ENCODE measurements around the gene ZDHHC14.
"Not testable (repeated sequence)": the region's sequence is repeated elsewhere in the genome, so short reads cannot be mapped to it uniquely, and the experiment has no call there.

Gene ZDHHC14

GRCh38 chr6:157688275-157688959, 307.4 kb downstream of the ZDHHC14 start:
- Histone ChIP-seq H3K9me3 (no peaks in the 10 kb centered on the region), H3K4me3 (no peak overlapping the region), H3K4me1 (peaks cover 0 to 2% (median 0%) of the 10 kb centered on the region in 4 donors), H3K27me3 (no peaks in the 10 kb centered on the region), H3K27ac (no peak overlapping the region), H3K36me3 (no peaks in the 10 kb centered on the region)
- intact Hi-C loops (cut with DNase I; ENCODE audit: low total_unique reads): no loop called here
- no peak for TF ChIP-seq CTCF (IDR thresholded peaks at IDR 0.05)
- no peak for DNase-seq

DNA sequence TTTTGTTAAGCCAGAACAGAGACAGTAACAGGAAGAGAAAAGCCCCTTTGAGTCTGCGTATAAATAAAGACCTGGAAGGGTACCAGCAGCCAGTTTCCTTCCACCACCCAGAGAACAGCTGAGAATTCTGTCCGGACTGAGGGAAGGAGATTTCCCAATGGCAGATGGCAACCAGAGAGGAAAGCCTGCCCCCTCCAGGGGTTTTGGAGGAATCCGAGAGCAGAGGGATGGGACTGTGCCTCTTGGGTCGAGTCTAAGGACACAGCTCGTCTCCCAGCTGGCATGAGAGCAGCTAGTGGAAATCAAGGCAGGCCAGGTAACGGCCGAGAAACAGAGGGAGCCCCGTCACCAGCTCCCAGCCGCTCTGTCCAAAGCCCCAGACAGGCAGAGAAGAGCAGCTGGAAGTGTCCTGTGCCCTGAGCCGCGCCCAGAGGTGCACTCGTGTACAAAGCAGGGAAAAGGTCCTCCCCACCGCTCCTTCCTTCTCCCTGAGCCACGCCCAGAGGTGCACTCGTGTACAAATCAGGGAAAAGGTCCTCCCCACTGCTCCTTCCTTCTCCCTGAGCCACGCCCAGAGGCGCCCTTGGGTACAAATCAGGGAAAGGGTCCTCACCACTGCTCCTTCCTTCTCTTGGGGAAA, 308.1 kb downstream of the ZDHHC14 start:
- intact Hi-C loops (cut with DNase I; ENCODE audit: low total_unique reads): no loop called here
- DNase-seq: no peak
- H3K4me3 ChIP-seq: no peak overlapping the region

DNA sequence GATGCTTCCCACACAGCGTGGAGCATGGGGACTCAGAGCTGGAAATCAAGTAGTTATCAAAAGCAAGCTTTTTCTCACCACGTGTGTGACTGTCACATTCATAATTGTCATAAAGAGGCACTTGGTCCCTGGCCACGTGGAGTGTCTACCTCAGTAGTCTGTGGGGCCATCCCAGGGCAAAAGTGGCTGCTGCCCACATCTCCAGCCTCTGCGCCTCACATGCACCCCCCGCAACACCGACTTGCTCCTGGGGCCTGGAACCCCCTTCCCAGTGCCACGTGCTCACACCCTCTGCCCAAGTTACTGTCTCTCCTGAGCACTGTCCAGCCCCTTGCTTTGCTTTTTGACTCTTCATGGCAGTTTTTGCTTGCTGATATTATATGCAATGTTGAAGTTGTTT, 308.9 kb downstream of the ZDHHC14 start:
- intact Hi-C loops (cut with DNase I; ENCODE audit: low total_unique reads): no loop called here
- no peak for TF ChIP-seq CTCF (IDR thresholded peaks at IDR 0.05)
- Histone ChIP-seq H3K4me3 (no peak overlapping the region), H3K36me3 (no peaks in the 10 kb centered on the region), H3K27me3 (no peaks in the 10 kb centered on the region), H3K4me1 (peaks cover 0 to 16% (median 8%) of the 10 kb centered on the region in 4 donors), H3K27ac (no peak overlapping the region), H3K9me3 (no peaks in the 10 kb centered on the region)
- no peak for DNase-seq

More for the DNA sequence above, 308.1 kb downstream of the ZDHHC14 start:
- Histone ChIP-seq H3K27me3 (no peaks in the 10 kb centered on the region), H3K36me3 (no peaks in the 10 kb centered on the region), H3K9me3 (no peaks in the 10 kb centered on the region), H3K27ac (no peak overlapping the region), H3K4me1 (peaks cover 0 to 8% (median 3%) of the 10 kb centered on the region in 4 donors)
- no peak for TF ChIP-seq CTCF (IDR thresholded peaks at IDR 0.05)

- intact Hi-C loops (cut with DNase I; ENCODE audit: low total_unique reads): no loop called here
- Histone ChIP-seq H3K4me3 (no peak overlapping the region), H3K4me1 (peaks cover 0 to 17% (median 8%) of the 10 kb centered on the region in 4 donors), H3K27me3 (no peaks in the 10 kb centered on the region), H3K27ac (no peak overlapping the region), H3K36me3 (no peaks in the 10 kb centered on the region), H3K9me3 (no peaks in the 10 kb centered on the region)
- no peak for TF ChIP-seq CTCF (IDR thresholded peaks at IDR 0.05)
- no peak for DNase-seq
Observed at GRCh38 chr6:157690441-157691210, 309.6 kb downstream of the ZDHHC14 start.

- DNase-seq; intact Hi-C loops (cut with DNase I; ENCODE audit: low total_unique reads); H3K9me3 ChIP-seq; H3K27ac ChIP-seq; H3K27me3 ChIP-seq; H3K36me3 ChIP-seq; H3K4me3 ChIP-seq: not testable (repeated sequence)
- peaks cover 0 to 17% (median 8%) of the 10 kb centered on the region in 4 donors for H3K4me1 ChIP-seq
Observed at GRCh38 chr6:157691621-157692020, 310.6 kb downstream of the ZDHHC14 start.

- DNase-seq: peak in 1 of 2 donors; percentile 86
- H3K4me1 ChIP-seq: peaks cover 0 to 17% (median 8%) of the 10 kb centered on the region in 4 donors
- peaks cover 0 to 8% (median 5%) of the 10 kb centered on the region in 3 donors for H3K9me3 ChIP-seq
- no peaks in the 10 kb centered on the region for H3K27me3 ChIP-seq
- no peak for TF ChIP-seq CTCF (IDR thresholded peaks at IDR 0.05)
- H3K27ac ChIP-seq: peak overlapping the region in 1 of 2 donors; percentile 14
- H3K36me3 ChIP-seq: no peaks in the 10 kb centered on the region
- no peak overlapping the region for H3K4me3 ChIP-seq
- intact Hi-C loops (cut with DNase I; ENCODE audit: low total_unique reads): no loop called here
Observed at GRCh38 chr6:157693867-157694266, 312.9 kb downstream of the ZDHHC14 start.

Data from tibial artery (tissue), 4 donors.